ENCODE data around the gene HMG20A.

Gene HMG20A

DNA sequence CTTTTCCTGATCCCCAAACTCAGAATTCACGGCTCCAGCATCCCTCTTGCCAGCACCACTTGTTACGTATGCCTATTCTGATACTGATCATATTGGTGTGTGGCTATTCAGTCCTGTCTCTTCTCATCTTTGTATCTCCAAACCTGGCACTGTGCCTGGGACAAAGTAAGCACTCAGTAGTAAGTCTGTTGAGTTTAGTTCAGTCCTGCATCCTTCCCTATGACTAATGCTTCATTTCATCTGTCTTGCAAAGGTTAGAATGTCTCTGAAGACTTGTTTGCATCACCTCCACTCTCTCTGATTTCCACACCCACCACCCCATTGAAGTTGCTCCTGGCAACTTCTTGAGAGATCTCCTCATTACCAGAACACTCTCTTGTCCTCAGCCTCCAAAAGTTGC is 80.3 kb downstream of the HMG20A start:
- DNase-seq (ENCODE audit: low spot score): no peak

DNA sequence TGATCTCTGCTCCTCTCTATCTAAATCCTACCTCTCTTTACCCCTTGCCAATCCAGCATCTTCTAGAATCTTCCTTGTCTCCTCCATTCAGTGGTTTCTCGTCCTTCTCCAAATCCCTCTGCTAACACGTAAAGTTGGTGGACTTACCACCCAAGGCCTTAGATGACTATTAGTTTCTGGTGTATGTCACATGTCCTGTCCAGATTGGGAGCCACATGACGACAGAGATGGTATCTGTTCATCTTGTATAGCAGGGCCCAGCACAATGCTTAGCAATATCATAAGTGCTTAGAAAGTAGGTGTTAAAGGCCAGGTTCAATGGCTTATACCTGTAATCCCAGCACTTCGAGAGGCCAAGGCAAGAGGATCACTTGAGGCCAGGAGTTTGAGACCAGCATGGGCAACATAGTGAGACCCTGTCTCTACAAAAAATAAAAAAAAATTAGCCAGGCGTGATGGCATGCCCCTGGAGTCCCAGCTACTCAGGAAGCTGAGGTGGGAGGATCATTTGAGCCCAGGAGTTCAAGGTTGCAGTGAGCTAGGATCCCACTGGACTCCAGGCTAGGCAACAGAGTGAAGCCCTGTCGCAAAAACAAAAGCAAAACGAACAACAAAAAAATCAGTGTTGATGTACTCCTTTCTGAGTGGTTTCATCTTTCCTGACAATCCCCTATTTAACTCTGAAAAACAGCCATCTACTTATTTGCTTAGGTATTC is 81.8 kb downstream of the HMG20A start:
- no peak for DNase-seq (ENCODE audit: low spot score)

DNA sequence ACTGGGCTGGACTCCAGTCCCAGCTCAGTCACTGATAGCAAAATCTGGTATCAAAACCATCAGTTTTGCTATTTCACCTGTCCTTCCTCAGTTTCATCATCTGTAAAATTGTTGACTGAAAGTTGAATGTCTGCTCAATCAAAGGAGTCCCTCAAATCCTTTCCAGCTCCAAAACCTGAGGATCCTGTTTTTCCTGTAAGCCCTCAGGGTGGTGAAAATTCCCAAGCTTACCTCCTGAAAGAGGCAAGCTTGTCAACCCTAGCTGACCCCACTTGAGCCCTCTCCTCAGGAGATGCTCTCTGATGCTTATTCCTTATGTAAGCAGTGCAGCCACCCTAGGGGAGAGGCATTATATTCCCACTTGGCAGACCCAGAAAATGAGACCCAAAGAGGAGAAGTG is 82.6 kb downstream of the HMG20A start:
- no peak for DNase-seq (ENCODE audit: low spot score)

DNA sequence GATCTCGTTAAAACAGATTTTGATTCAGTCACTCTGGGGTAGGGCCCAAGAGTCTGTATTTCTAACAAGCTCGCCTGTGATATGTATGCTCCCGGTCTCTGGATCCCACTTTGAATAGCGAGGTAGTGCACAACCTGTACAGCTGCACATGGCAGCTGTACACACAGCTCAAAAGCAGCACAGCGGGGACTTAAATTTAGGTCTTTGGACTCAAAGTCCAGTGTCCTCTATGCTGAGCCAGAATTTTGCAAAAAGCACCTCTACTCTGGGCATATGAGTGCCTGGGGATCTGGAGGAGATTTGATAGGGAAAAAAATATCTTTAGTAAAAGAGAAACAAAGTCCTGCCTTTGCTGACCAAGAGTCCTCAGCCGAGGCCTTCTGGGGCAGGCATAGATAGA is 83.1 kb downstream of the HMG20A start:
- DNase-seq (ENCODE audit: low spot score): no peak

DNA sequence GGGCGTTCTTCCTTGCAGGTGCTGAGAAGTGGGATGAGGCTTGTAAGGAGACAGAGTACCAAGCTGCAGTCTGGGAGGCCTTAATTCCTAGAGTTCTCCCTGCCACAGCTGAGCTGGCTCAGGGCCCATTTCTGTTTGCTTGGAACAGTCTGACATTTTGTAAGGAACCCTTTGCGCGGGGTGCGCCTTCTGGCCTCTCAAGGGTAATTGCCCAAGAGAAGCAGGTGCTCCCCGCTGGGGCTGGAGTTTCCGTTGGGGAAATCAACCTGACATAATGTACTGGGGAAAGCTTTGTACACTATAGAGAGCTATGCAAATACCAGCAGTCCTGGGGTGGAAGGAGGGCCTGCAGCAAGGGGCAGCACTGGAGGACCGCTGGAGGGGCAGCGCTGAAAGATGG is 83.6 kb downstream of the HMG20A start:
- DNase-seq (ENCODE audit: low spot score): peak; percentile 33

DNA sequence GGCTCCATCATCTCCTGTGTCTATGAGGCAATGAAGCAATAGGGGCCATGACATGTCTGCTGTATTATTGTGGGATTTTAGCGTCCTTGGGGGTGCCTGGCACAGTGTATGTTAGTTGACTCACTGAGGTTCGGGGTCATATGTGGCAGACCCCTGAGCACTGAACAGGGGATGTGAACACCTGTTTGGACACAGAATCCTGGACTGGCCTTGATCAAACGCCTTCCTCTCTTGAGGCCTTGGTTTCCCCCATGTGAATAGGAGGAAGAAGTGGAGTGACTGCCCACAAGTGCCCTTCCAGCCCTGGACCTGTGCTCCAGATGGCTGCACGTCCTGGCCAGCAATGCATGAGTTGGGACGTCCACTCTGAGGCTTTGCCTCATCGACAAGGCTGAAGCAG is 84.2 kb downstream of the HMG20A start:
- DNase-seq (ENCODE audit: low spot score): no peak

DNA sequence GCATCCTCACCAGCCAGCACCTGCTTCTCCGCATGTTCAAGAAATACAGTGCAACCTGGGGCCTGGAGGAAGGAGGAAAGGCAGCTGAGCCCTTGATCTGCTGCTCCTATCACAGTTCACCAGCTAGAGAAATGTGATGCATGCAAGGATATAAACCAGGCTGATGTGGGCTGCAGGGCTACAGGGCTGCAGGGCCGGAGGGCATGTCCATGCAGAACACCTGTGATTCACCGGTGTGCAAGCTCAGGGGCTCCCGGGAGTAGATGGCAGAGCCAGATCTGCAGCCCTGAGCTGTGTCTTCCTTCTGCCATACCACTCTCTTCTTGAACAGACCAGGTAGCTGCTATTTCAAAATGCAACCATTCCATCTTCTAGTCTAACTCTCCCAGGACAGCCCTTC is 84.9 kb downstream of the HMG20A start:
- DNase-seq (ENCODE audit: low spot score): no peak

DNA sequence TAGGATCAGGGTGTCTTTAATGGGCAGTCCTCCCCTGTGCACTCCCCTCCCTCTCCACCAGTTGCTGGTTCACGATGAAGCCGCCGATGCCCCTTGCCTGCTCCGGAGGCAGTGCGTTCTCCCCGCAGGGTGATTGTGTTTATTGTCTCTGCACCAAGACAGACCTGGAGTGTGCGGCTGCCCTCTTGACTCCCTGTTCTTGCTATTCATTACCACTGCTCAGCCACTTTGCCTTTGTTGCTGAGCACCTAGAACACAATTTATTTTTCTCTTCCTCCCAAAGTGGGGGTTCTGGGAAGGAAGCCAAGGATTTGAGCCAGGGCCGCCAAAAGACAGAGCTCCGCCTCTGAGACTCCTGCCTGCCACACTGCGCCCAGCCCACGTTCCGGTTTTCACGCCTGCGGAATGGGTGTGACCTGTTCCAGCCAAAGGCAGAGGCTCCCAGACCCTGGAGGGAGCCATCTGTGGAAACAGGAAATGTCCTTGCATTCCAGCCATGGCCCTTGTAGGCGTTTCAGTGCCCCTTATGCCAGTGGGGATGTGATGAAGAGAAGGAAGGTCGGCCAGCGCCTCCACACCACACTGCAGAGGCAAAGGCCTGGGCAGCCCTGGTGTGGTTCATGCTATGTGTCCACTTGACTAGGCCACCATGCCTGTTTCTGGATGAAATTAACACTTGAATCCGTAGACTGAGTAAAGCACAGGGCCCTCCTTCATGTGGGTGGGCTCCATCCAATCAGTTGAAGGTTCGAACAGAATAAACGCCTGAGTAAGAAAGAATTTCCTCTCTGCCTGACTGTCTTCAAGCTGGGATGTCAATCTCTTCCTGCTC is 85.8 kb downstream of the HMG20A start:
- peak; percentile 41 for DNase-seq (ENCODE audit: low spot score)

DNA sequence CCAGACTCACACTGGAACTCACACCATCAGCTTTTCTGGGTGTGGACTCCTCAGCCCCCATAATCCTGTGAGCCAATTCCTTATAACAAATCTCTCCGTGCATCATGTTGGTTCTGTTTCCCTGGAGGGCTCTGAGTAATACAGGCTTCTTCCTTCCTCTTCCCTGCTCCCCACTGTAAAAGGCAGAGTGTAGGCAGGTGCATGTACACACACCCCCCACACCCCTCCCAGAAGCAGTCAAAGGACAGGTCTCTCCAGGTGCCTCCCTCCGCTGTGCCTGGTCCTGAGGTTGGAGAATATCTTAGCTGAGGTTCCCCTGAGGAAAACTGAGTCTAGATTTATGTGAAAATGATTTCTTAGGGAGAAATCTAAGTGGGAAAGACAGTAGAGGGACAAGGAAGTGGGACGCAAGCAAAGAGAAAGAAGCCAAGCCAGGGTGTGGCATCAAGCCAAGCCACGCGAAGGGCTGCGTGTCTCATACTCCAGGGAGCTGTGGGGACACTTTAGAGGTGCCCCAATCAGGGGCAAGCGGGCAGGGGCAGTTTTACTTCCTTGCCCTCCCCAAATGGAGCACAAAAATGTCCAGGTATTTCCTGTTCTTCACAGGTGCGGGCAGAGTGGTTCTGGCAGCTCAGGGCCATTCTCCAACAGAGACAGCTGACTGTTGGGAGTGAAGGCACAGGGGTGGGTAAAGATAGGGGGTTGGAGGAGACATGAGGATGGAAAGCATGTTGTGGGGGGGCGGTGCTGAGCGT is 86.6 kb downstream of the HMG20A start:
- DNase-seq (ENCODE audit: low spot score): peak; percentile 64

DNA sequence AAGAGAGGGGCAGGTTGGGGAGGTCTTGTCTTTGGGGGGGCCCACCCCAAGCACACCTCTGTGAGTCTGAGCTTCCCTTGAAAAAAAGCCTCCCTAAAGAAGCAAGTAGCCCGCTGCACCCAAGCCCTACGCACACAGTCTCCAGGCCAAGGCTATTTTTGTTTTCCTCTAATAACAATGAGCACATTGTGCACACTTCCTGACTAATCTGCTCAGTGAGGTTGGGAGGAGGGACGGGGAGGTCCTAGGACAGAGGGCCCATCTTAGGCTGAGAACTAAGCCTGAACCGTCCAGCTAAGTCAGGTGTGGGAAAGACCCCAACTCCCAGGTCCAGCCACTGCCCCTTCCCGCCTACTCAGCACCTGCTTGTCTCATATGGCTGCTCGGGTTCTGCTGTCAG is 87.2 kb downstream of the HMG20A start:
- DNase-seq (ENCODE audit: low spot score): peak; percentile 95

DNA sequence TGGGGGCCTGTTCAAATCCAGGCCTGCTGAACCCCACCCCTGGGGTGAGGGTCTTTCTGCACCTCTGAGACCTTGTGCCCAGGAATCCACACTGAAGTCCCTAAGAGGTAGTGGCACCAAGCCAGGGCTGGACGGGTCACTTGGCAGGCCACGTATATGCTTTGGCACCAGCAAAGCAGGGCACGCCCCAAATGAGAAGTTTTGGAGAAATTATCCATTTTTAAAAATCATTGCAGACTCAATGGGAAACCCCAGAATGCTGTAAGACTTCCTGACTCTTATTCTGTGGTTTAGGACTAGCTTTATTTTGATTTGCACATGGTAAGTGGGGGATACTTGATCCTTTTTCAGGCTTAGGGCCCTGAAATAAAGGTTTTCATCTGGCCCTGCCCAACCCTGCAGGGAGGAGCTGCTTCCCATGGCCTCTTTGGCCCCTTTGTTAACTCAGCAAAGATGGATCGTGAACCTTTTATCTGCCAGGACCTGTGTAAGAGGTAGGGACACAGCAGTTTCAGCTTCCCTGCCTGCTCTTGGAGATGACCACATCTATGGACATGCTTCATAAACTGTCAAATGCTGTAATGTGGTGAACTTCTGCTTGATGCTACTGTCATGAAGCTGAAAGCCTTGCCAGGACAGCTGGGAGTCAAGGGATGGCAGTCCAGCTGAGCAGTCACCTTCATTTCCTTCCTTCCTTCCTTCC is 88.0 kb downstream of the HMG20A start:
- peak; percentile 56 for DNase-seq (ENCODE audit: low spot score)

DNA sequence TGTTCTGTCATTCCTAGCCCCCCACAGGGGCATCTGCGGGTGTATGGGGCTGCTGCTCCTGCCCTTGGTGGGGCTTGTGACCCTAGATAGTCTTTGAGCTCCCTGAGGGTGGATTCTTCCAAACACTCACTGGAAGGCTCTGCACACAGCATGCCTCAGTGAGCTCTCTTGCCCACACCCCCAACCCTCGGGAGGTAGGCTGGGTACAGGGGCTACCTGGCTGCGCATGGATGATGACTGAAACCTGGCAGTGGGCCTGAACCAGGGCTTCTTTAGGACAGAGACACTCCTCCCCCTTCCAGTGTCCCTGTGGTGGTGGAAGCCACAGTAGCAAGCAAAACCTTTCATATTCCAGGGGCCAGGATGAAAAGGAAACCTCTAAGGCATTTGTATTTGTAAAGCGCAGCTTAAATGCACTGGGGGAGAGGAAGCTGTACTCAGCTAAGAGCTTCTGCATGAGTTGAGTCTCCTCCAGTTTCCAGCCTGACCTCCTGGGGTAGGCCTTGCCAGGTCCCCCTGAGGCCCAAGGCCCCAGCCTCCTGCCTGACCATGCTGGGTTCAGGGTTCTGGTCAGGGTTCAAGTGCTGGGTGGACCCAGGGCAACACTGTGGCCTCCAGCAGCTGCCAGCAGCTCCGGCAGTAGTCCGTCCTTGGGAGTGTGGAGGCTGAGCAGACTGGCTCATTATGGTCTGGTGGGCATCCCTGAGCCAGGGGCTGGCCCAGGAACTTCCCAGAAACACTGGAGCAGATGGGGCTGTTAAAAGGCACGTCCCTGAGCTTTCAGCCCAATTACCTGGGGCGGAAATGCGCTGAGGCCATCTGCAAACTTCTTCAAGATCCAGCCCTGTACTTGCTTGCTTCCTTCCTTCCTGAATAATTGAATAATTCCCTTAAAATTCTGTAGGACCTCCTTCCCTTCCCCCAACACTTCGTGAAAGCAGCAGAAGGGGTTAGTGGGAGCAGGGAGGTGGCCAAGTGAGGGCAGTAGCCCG is 89.7 kb downstream of the HMG20A start:
- no peak for DNase-seq (ENCODE audit: low spot score)

DNA sequence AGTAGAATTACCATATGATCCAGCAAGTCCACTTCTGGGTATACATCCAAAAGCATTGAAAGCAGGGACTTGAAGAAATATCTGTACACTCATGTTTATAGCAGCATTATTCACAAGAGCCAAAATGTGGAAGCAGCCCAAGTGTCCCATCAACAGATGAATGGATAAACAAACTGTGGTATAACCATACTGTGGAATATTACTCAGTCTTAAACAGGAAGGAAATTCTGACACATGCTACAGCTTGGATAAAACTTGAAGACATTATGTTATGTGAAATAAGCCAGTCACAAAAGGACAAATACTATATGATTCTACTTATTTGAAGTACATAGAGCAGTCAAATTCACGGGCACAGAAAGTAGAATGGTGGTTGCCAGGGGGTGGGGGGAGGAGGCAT is 91.2 kb downstream of the HMG20A start:
- no peak for DNase-seq (ENCODE audit: low spot score)

DNA sequence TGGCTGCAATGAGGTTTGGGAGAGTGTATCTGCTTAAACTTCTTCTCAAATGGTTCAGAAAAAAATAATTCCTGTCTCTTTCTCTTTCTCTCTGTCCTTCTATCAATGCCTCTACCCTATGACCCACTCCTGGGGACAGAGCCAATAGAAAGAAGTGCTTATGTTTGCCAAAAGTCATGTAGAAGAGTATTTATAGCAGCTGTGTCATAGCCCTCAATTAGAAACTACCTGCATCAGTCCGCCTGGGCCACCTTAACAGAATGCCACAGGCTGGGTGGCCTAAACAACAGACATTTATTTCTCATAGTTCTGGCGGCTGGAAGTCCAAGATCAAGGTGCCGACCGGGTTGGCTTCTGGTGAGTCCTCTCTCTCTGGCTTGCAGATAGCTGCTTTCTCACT is 92.5 kb downstream of the HMG20A start:
- no peak for DNase-seq (ENCODE audit: low spot score)

DNA sequence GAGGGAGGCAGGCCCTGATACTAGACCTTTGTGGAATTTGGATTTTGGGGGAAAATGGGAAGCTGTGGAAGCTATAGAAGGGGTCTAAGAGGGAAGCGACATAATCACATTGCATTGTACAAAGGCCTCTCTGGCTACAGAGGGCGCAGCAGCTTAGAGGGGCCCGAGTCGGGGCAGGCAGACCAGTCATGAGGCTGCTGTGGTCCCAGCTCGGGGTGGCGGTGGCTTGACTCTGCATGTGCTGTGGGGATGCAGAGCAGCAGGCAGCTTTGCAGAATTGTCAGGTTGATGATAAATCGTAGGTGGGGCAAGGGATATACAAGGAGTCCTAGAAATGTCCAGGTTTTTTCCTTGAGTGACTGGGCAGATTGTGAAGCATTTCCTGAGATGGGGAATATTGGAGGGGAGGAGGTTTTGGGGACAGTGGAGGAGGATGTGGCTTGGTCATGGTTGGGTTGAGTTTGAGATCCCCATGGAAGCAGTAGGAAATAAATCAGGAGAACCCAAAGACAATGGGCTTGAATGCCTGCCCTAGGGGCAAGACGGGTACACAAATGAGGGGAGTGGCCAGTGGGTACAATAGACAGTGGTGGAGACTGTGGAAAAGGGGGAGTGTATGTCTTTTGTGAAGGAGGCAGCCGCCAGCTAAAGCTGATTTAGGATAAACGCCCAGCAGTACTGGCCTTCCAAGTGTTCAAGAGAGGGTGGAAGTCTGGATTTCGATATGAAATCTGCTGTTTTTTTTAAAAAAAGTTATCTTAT is 94.1 kb downstream of the HMG20A start:
- DNase-seq (ENCODE audit: low spot score): peak; percentile 61

DNA sequence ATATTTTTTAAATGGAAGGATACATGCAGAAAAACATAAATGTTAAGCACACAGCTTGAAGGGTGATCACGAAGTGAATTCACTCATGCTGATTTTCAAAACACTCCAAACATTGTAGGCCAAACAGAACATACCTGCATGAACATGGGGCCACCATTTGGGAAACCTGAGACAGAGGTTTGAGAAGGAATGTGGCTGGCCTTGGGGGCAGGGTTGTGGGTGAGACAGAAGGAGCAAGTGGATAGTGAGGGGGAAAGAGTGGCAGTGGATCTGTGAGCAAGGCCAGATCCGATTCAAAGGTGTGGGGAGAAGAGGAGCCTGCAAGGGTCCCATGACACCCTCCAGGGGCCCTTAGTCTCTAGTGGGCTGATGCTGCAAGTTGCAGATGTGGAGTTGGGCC is 94.9 kb downstream of the HMG20A start:
- no peak for DNase-seq (ENCODE audit: low spot score)

DNA sequence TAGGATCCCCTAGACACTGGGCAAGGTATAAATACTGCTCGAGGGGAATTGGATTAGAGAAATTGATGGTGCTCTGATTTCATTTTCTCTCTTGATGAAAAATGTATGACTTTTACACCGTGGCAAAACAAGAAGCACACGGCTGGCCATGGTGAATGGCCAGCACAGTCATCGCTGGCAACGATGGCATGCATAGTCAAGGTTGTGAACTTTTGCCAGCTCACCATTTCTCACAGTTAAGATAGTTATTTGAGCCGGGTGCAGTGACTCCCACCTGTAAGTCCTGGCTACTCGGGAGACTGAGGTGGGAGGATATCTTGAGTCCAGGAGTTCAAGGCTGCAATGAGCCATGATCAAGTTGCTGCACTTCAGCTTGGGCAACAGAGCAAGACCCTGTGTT is 95.4 kb downstream of the HMG20A start:
- DNase-seq (ENCODE audit: low spot score): no peak

DNA sequence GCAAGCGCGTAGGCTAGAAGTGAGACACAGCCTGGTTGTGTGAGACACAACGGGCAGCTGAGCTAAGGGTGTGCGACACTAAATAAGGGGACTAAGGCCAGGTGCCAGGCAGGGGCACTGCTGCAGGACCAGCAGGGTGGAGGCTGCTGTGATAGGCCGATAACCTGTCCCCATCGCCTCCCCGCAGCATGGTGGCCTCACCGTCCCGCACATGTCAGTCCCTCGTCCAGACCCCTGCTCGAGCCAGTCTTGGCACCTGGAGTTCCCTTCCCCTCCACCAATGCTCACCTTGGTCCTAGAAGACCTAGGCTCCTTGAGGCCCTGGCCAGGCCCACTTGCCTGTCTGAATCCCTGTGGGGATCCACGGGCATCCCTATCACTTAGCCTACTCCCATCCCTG is 96.1 kb downstream of the HMG20A start:
- no peak for DNase-seq (ENCODE audit: low spot score)

DNA sequence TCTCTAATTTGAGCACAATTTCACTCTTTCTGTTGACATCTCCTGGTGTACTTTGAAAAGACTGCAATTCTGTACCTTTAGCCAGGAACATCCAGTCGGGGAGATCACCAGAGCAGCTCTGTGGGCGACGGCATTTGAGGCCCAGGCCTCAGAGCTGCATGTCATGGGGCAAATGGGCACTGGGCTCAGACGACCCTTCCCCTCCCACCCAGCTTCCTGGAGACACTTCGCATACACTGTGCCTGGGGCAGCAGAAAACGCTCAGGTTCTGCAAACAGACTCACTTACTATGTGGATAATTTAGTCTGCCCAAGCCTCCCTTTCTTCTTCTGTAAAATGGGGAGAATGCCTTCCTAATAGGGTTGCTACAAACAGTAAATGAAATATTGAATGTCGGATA is 96.9 kb downstream of the HMG20A start:
- DNase-seq (ENCODE audit: low spot score): no peak

DNA sequence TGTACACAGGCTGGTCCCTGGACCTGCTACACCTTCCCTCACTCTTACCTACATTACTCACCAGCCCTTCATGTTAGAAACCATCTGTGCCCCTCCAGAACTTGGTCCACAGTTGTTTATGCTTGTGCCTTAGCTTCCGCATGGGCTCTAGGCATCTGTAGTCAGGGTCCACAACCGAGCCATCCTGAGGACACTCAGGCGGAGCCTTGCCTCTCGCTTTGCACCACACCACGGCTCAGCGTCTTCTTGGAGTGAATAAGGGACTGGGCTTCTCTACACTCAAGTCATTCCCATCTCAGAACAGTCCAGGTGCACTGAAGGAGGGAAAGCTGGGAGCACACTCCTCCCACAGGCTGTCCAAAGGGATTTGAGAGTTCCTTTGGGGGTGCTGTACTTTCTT is 97.8 kb downstream of the HMG20A start:
- no peak for DNase-seq (ENCODE audit: low spot score)

Data from globus pallidus (tissue), 1 donor.